KMS-11 (cell line): ENCODE measurements around the gene FLG.
"Not testable (repeated sequence)": the region's sequence is repeated elsewhere in the genome, so short reads cannot be mapped to it uniquely, and the experiment has no call there.

Experiments
- H2AFZ ChIP-seq: fragments of 200-600 bp; sonication (generic); 2 replicates; pipeline ENCODE4 v1.6.1; 2016; ENCODE audit warnings: antibody characterized with exemption, mixed run types, low read depth
- H3K27ac ChIP-seq: fragments of 200-600 bp; sonication (generic); 2 replicates; pipeline ENCODE4 v1.6.1; 2016; ENCODE audit warnings: mild to moderate bottlenecking, mixed run types
- H3K27me3 ChIP-seq: fragments of 200-600 bp; sonication (generic); 2 replicates; pipeline ENCODE4 v1.6.1; 2017; ENCODE audit warnings: mild to moderate bottlenecking, low read depth, mixed run types, moderate library complexity; ENCODE audit not compliant: insufficient read depth
- H3K36me3 ChIP-seq: fragments of 200-600 bp; sonication (generic); 2 replicates; pipeline ENCODE4 v1.6.1; 2017; ENCODE audit warnings: mild to moderate bottlenecking, mixed run types; ENCODE audit not compliant: insufficient read depth
- H3K4me1 ChIP-seq: fragments of 200-600 bp; sonication (generic); 2 replicates; pipeline ENCODE4 v1.6.1; 2016; ENCODE audit warnings: mild to moderate bottlenecking, low read depth, mixed run types; ENCODE audit not compliant: poor library complexity, severe bottlenecking
- H3K4me2 ChIP-seq: fragments of 200-600 bp; sonication (generic); 2 replicates; pipeline ENCODE4 v1.7.0; 2016; ENCODE audit warnings: mild to moderate bottlenecking, mixed run types
- H3K4me3 ChIP-seq: fragments of 200-600 bp; sonication (generic); IDR thresholded peaks from 2 replicates; pipeline ENCODE4 v1.6.1; 2017; ENCODE audit warnings: low read depth, low read length, mixed read lengths; ENCODE audit not compliant: insufficient read depth
- H3K79me2 ChIP-seq: fragments of 200-600 bp; sonication (generic); 2 replicates; pipeline ENCODE4 v1.6.1; 2016; ENCODE audit warnings: low read depth, mixed run types; ENCODE audit not compliant: insufficient read depth
- H3K9ac ChIP-seq: fragments of 200-600 bp; sonication (generic); 2 replicates; pipeline ENCODE4 v1.6.1; 2016; ENCODE audit warnings: mild to moderate bottlenecking, mixed run types
- H4K20me1 ChIP-seq: fragments of 200-600 bp; sonication (generic); 2 replicates; pipeline ENCODE4 v1.6.1; 2016; ENCODE audit warnings: mild to moderate bottlenecking, mixed run types; ENCODE audit not compliant: insufficient read depth

The FLG gene

GRCh38 chr1:152307970-152308369 is 17.1 kb downstream of the FLG start:
- H3K27me3 ChIP-seq, H3K4me1 ChIP-seq, H3K9ac ChIP-seq, H3K79me2 ChIP-seq, H2AFZ ChIP-seq, H3K4me3 ChIP-seq, H3K36me3 ChIP-seq, H3K4me2 ChIP-seq, H3K27ac ChIP-seq, H4K20me1 ChIP-seq: not testable (repeated sequence)

- H3K27ac ChIP-seq, H4K20me1 ChIP-seq, H3K79me2 ChIP-seq, H3K36me3 ChIP-seq, H2AFZ ChIP-seq, H3K4me2 ChIP-seq, H3K9ac ChIP-seq, H3K27me3 ChIP-seq, H3K4me3 ChIP-seq, H3K4me1 ChIP-seq: not testable (repeated sequence)
These were observed 18.9 kb downstream of the FLG start for GRCh38 chr1:152306123-152306522.

GRCh38 chr1:152304773-152305172 is 20.3 kb downstream of the FLG start:
- H3K36me3 ChIP-seq, H3K4me1 ChIP-seq, H3K9ac ChIP-seq, H4K20me1 ChIP-seq, H3K79me2 ChIP-seq, H2AFZ ChIP-seq, H3K27me3 ChIP-seq, H3K4me3 ChIP-seq, H3K27ac ChIP-seq, H3K4me2 ChIP-seq: not testable (repeated sequence)

GRCh38 chr1:152303139-152303872 is 21.7 kb downstream of the FLG start:
- H3K4me2 ChIP-seq, H3K79me2 ChIP-seq, H4K20me1 ChIP-seq, H2AFZ ChIP-seq, H3K4me1 ChIP-seq, H3K27me3 ChIP-seq, H3K9ac ChIP-seq, H3K27ac ChIP-seq, H3K4me3 ChIP-seq, H3K36me3 ChIP-seq: not testable (repeated sequence)

GRCh38 chr1:152256394-152256793 is 68.6 kb downstream of the FLG start:
- not testable (repeated sequence) for H4K20me1 ChIP-seq, H2AFZ ChIP-seq, H3K4me3 ChIP-seq, H3K27ac ChIP-seq, H3K9ac ChIP-seq, H3K27me3 ChIP-seq, H3K4me2 ChIP-seq, H3K4me1 ChIP-seq, H3K36me3 ChIP-seq, H3K79me2 ChIP-seq
